CD14-positive monocyte (primary cell): Measurements from ENCODE around the gene CILP2. TPM values are rescaled to one million over a fixed set of nuclear protein-coding genes. Genes with fewer than 3 reads are reported as not detected.

Source experiments
- DNase-seq, 3 donors: peaks; one replicate each; pipeline ENCODE4 v3.0.0-alpha.2; 2011 to 2022
- H2AFZ ChIP-seq: 2 replicates; pipeline ENCODE4 v1.6.0; 2012; ENCODE audit warnings: mild to moderate bottlenecking, low read depth, low read length, inconsistent platforms; ENCODE audit not compliant: insufficient read depth, poor library complexity, severe bottlenecking
- H3K27ac ChIP-seq, 2 donors: 1 replicate in 1 of 2; 2 replicates in 1 of 2; pipeline ENCODE4 v1.5.1; 2012 to 2013; ENCODE audit warnings: low read length in 2 of 2, control low read depth in 1 of 2, inconsistent platforms in 1 of 2, low read depth in 1 of 2, mild to moderate bottlenecking in 1 of 2
- H3K27me3 ChIP-seq, 2 donors: one replicate each; pipeline versions ENCODE4 v1.6.0 to v1.6.1; 2011 to 2013; ENCODE audit warnings: low read length in 2 of 2; ENCODE audit not compliant: control insufficient read depth in 2 of 2, insufficient read depth in 2 of 2
- H3K36me3 ChIP-seq, 2 donors: replicated peaks in 1 of 2; 1 replicate in 1 of 2; 2 replicates in 1 of 2; pipeline versions ENCODE4 v1.5.1 to v1.6.1; 2012 to 2013; ENCODE audit warnings: low read length in 2 of 2, control low read depth in 1 of 2, inconsistent platforms in 1 of 2, mild to moderate bottlenecking in 1 of 2; ENCODE audit not compliant: insufficient read depth in 2 of 2, control insufficient read depth in 1 of 2
- H3K4me1 ChIP-seq, 2 donors: 1 replicate in 1 of 2; 2 replicates in 1 of 2; pipeline versions ENCODE4 v1.5.1 to v1.6.1; 2012 to 2013; ENCODE audit warnings: low read length in 2 of 2, control low read depth in 1 of 2, inconsistent platforms in 1 of 2, mild to moderate bottlenecking in 1 of 2, moderate library complexity in 1 of 2; ENCODE audit not compliant: insufficient read depth in 2 of 2, control insufficient read depth in 1 of 2
- H3K4me2 ChIP-seq: replicated peaks from 2 replicates; pipeline ENCODE3; 2012; ENCODE audit warnings: low read length, moderate library complexity, mild to moderate bottlenecking; ENCODE audit not compliant: poor library complexity, severe bottlenecking; ENCODE audit errors: extremely low read depth
- H3K4me3 ChIP-seq, 3 experiments: fragments of 200-600 bp in 1 of 3; sonication (generic) in 1 of 3; replicated peaks in 1 of 3; 1 replicate in 2 of 3; 2 replicates in 1 of 3; pipeline ENCODE4 v1.5.1; 2011 to 2013; ENCODE audit warnings: low read length in 3 of 3, mild to moderate bottlenecking in 3 of 3, control low read depth in 2 of 3, low read depth in 2 of 3, inconsistent platforms in 1 of 3, moderate library complexity in 1 of 3
- H3K79me2 ChIP-seq: 2 replicates; pipeline ENCODE4 v1.6.0; 2012; ENCODE audit warnings: mild to moderate bottlenecking, control low read depth, inconsistent platforms, low read length, moderate library complexity; ENCODE audit not compliant: insufficient read depth
- H3K9ac ChIP-seq: 2 replicates; pipeline ENCODE4 v1.6.0; 2017; ENCODE audit warnings: low read length, mild to moderate bottlenecking; ENCODE audit not compliant: insufficient read depth, poor library complexity, severe bottlenecking
- H3K9me3 ChIP-seq, 2 donors: replicated peaks in 1 of 2; 1 replicate in 1 of 2; 2 replicates in 1 of 2; pipeline versions ENCODE4 v1.5.1 to v1.6.1; 2012 to 2013; ENCODE audit warnings: low read length in 2 of 2, control low read depth in 1 of 2; ENCODE audit not compliant: control insufficient read depth in 1 of 2, insufficient read depth in 1 of 2
- H4K20me1 ChIP-seq: 2 replicates; pipeline ENCODE4 v1.6.0; 2012; ENCODE audit warnings: mild to moderate bottlenecking, low read length, control low read depth, moderate library complexity; ENCODE audit not compliant: insufficient read depth
- H3K27ac Mint-ChIP-seq, 7 donors: one replicate each; pipeline ENCODE4 v1.8.0; 2020; ENCODE audit warnings: mild to moderate bottlenecking in 7 of 7, mixed read lengths in 7 of 7, moderate library complexity in 6 of 7, inconsistent platforms in 2 of 7
- H3K27me3 Mint-ChIP-seq, 3 donors: one replicate each; pipeline ENCODE4 v1.8.0; 2021 to 2022; ENCODE audit warnings: low read depth in 3 of 3, mild to moderate bottlenecking in 3 of 3, mixed read lengths in 3 of 3, moderate library complexity in 3 of 3, inconsistent platforms in 1 of 3
- H3K36me3 Mint-ChIP-seq, 2 donors: one replicate each; pipeline ENCODE4 v1.8.0; 2020; ENCODE audit warnings: mixed read lengths in 2 of 2, inconsistent platforms in 1 of 2, mild to moderate bottlenecking in 1 of 2
- H3K4me1 Mint-ChIP-seq: one replicate; pipeline ENCODE4 v1.8.0; 2020; ENCODE audit warnings: mild to moderate bottlenecking, mixed read lengths
- H3K4me3 Mint-ChIP-seq, 2 donors: one replicate each; pipeline ENCODE4 v1.8.0; 2020; ENCODE audit warnings: mild to moderate bottlenecking in 2 of 2, mixed read lengths in 2 of 2, moderate library complexity in 1 of 2
- H3K9me3 Mint-ChIP-seq, 7 donors: one replicate each; pipeline ENCODE4 v1.8.0; 2020 to 2022; ENCODE audit warnings: mixed read lengths in 7 of 7, mild to moderate bottlenecking in 6 of 7, moderate library complexity in 6 of 7, inconsistent platforms in 2 of 7
- CTCF ChIP-seq: fragments of 200-600 bp; IDR thresholded peaks from one replicate; pipeline ENCODE4 v1.8.0; 2022; ENCODE audit warnings: antibody characterized with exemption, mild to moderate bottlenecking
- WGBS: methylation state at CpG from one replicate; pipeline ENCODE4 v1.1.5; 2013; ENCODE audit warnings: missing lambda C conversion rate; ENCODE audit not compliant: insufficient coverage; 5-methylcytosine and 5-hydroxymethylcytosine counted together
- intact Hi-C, 2 donors: fragments of 100-400 bp; cut with micrococcal nuclease; formaldehyde crosslinking; loops; one replicate each; pipeline versions ENCODE4 v1.15.0 to v1.15.1; 2023
- polyA plus RNA-seq, 3 donors: library from polyadenylated mRNA; depleted of rRNA in 1 of 3; unstranded in 2 of 3; stranded (reverse) in 1 of 3; fragments of 300-500 nt in 2 of 3; fragments of >200 nt in 1 of 3; fragmentation: Illumina TruSeq in 2 of 3; gene quantifications; 1 replicate in 2 of 3; 2 replicates in 1 of 3; pipeline ENCODE4 v1.2.3, GENCODE V29; 2012 to 2021

The CILP2 gene
- polyA plus RNA-seq, 3 donors, result 0.04 TPM; not detected in 2

GRCh38 chr19:19594381-19594780 lies 56.3 kb downstream of the CILP2 start:
- no peak overlapping the region for H3K4me2 ChIP-seq
- intact Hi-C loops, result no loop called here
- DNase-seq, result no peak
- H3K4me3 ChIP-seq, result no peak overlapping the region
- no peaks in the 10 kb centered on the region for H4K20me1 ChIP-seq
- Mint-ChIP-seq H3K27ac (peak overlapping the region in 6 of 7 donors; percentile 28 to 61 (median 54)), H3K4me1 (peaks cover 24% of the 10 kb centered on the region), H3K9me3 (peaks cover 0 to 7% (median 0%) of the 10 kb centered on the region in 7 donors), H3K4me3 (no peak overlapping the region), H3K27me3 (no peaks in the 10 kb centered on the region), H3K36me3 (no peaks in the 10 kb centered on the region)
- H3K36me3 ChIP-seq, result no peaks in the 10 kb centered on the region
- TF ChIP-seq CTCF, result no peak
- H3K9me3 ChIP-seq, result no peaks in the 10 kb centered on the region
- peaks cover 27 to 29% of the 10 kb centered on the region in 2 donors for H3K4me1 ChIP-seq
- WGBS, result no CpG with 5 or more reads among the region's 4 CpGs
- H3K79me2 ChIP-seq, result no peaks in the 10 kb centered on the region
- no peaks in the 10 kb centered on the region for H3K27me3 ChIP-seq
- no peak overlapping the region for H2AFZ ChIP-seq
- no peak overlapping the region for H3K27ac ChIP-seq
- H3K9ac ChIP-seq, result no peak overlapping the region

- peaks cover 0 to 7% (median 0%) of the 10 kb centered on the region in 7 donors for H3K9me3 Mint-ChIP-seq
- no peak for TF ChIP-seq CTCF
- Histone ChIP-seq H3K36me3 (no peaks in the 10 kb centered on the region), H3K4me3 (no peak overlapping the region), H4K20me1 (no peaks in the 10 kb centered on the region), H3K79me2 (no peaks in the 10 kb centered on the region), H3K4me2 (no peak overlapping the region), H3K9me3 (no peaks in the 10 kb centered on the region), H2AFZ (no peak overlapping the region), H3K4me1 (peaks cover 27 to 29% of the 10 kb centered on the region in 2 donors), H3K9ac (no peak overlapping the region), H3K27ac (peak overlapping the region; percentile 16 to 51), H3K27me3 (no peaks in the 10 kb centered on the region)
- intact Hi-C loops, result no loop called here
- 72% methylated on average over 3 of the region's 8 CpGs for WGBS
- H3K4me1 Mint-ChIP-seq, result peaks cover 21% of the 10 kb centered on the region
- H3K4me3 Mint-ChIP-seq, result no peak overlapping the region
- H3K27me3 Mint-ChIP-seq, result no peaks in the 10 kb centered on the region
- H3K27ac Mint-ChIP-seq, result peak overlapping the region in 5 of 7 donors; percentile 25 to 70 (median 40)
- no peaks in the 10 kb centered on the region for H3K36me3 Mint-ChIP-seq
- peak; percentile 54 to 75 (median 55) for DNase-seq
Measured at GRCh38 chr19:19595171-19595701, 57.2 kb downstream of the CILP2 start.

Other genes with a start within 250 kb of the CILP2 start
- 10 to 100 TPM; 17.4 to 38.8 (median 18.1) TPM for gene SUGP1, start 217.8 kb upstream of the CILP2 start, polyA plus RNA-seq
- 10 to 100 TPM in 2 of 3 donors, 1 to 10 TPM in 1; 7.4 to 68.4 (median 14.5) TPM for gene MAU2, start 217.4 kb upstream of the CILP2 start, polyA plus RNA-seq
- gene GATAD2A, start 132.6 kb upstream of the CILP2 start, polyA plus RNA-seq, result 10 to 100 TPM in 1 of 3 donors, 1 to 10 TPM in 2; 8.0 to 35.9 (median 8.7) TPM
- gene TSSK6, start 22.7 kb upstream of the CILP2 start, polyA plus RNA-seq, result under 1 TPM in 2 of 3 donors, not detected in 1; 0.27 to 0.80 TPM
- 100 to 1,000 TPM in 2 of 3 donors, 10 to 100 TPM in 1; 86.7 to 433 (median 361) TPM for gene NDUFA13, start 22.0 kb upstream of the CILP2 start, polyA plus RNA-seq
- 1 to 10 TPM in 1 of 3 donors, not detected in 2; 2.3 TPM for gene YJEFN3, start 9.4 kb upstream of the CILP2 start, polyA plus RNA-seq
- gene PBX4, start 80.4 kb downstream of the CILP2 start, polyA plus RNA-seq, result 1 to 10 TPM in 1 of 3 donors, not detected in 2; 2.4 TPM
- 100 to 1,000 TPM in 1 of 3 donors, 1 to 10 TPM in 2; 1.9 to 108 (median 2.2) TPM for gene LPAR2, start 90.0 kb downstream of the CILP2 start, polyA plus RNA-seq
- gene GMIP, start 105.4 kb downstream of the CILP2 start, polyA plus RNA-seq, result 10 to 100 TPM; 41.4 to 91.4 (median 75.1) TPM
- gene ATP13A1, start 125.4 kb downstream of the CILP2 start, polyA plus RNA-seq, result 100 to 1,000 TPM in 1 of 3 donors, 10 to 100 TPM in 2; 16.9 to 106 (median 21.9) TPM
- 1 to 10 TPM; 4.5 to 8.4 (median 5.5) TPM for gene ZNF101, start 130.6 kb downstream of the CILP2 start, polyA plus RNA-seq
- 1 to 10 TPM in 2 of 3 donors, under 1 TPM in 1; 0.88 to 2.1 (median 1.2) TPM for gene ZNF14, start 194.8 kb downstream of the CILP2 start, polyA plus RNA-seq